ENCODE results near the gene ERBB4.
"Not testable (repeated sequence)": the region's sequence is repeated elsewhere in the genome, so short reads cannot be mapped to it uniquely, and the experiment has no call there.

Gene ERBB4

GRCh38 chr2:211592006-211592405, 946.6 kb downstream of the ERBB4 start:
- not testable (repeated sequence) for H3K36me3 ChIP-seq (ENCODE audit: control insufficient read depth, insufficient read depth, low read length); H3K9me3 ChIP-seq (ENCODE audit: control insufficient read depth, low read length); H3K4me3 ChIP-seq (ENCODE audit: low read length); H3K4me1 ChIP-seq (ENCODE audit: control insufficient read depth, insufficient read depth, low read length); H3K9ac ChIP-seq (ENCODE audit: low read length); H3K27me3 ChIP-seq (ENCODE audit: control insufficient read depth, insufficient read depth, low read length)

- Histone ChIP-seq H3K27me3 (ENCODE audit: control insufficient read depth, insufficient read depth, low read length) (no peaks in the 10 kb centered on the region), H3K36me3 (ENCODE audit: control insufficient read depth, insufficient read depth, low read length) (no peaks in the 10 kb centered on the region), H3K9me3 (ENCODE audit: control insufficient read depth, low read length) (no peaks in the 10 kb centered on the region), H3K4me1 (ENCODE audit: control insufficient read depth, insufficient read depth, low read length) (no peaks in the 10 kb centered on the region), H3K4me3 (ENCODE audit: low read length) (no peak overlapping the region), H3K9ac (ENCODE audit: low read length) (no peak overlapping the region)
Observed at GRCh38 chr2:211591426-211591825, 947.2 kb downstream of the ERBB4 start.

GRCh38 chr2:211568439-211568838, 970.2 kb downstream of the ERBB4 start:
- Histone ChIP-seq H3K4me1 (ENCODE audit: control insufficient read depth, insufficient read depth, low read length) (no peaks in the 10 kb centered on the region), H3K9ac (ENCODE audit: low read length) (no peak overlapping the region), H3K27me3 (ENCODE audit: control insufficient read depth, insufficient read depth, low read length) (no peaks in the 10 kb centered on the region), H3K9me3 (ENCODE audit: control insufficient read depth, low read length) (no peaks in the 10 kb centered on the region), H3K36me3 (ENCODE audit: control insufficient read depth, insufficient read depth, low read length) (no peaks in the 10 kb centered on the region), H3K4me3 (ENCODE audit: low read length) (no peak overlapping the region)

- Histone ChIP-seq H3K36me3 (ENCODE audit: control insufficient read depth, insufficient read depth, low read length) (no peaks in the 10 kb centered on the region), H3K4me1 (ENCODE audit: control insufficient read depth, insufficient read depth, low read length) (no peaks in the 10 kb centered on the region), H3K9ac (ENCODE audit: low read length) (no peak overlapping the region), H3K27me3 (ENCODE audit: control insufficient read depth, insufficient read depth, low read length) (no peaks in the 10 kb centered on the region), H3K9me3 (ENCODE audit: control insufficient read depth, low read length) (no peaks in the 10 kb centered on the region), H3K4me3 (ENCODE audit: low read length) (no peak overlapping the region)
Observed at GRCh38 chr2:211564441-211564840, 974.2 kb downstream of the ERBB4 start.

GRCh38 chr2:211545582-211545981, 993.0 kb downstream of the ERBB4 start:
- Histone ChIP-seq H3K4me1 (ENCODE audit: control insufficient read depth, insufficient read depth, low read length) (no peaks in the 10 kb centered on the region), H3K9me3 (ENCODE audit: control insufficient read depth, low read length) (no peaks in the 10 kb centered on the region), H3K27me3 (ENCODE audit: control insufficient read depth, insufficient read depth, low read length) (no peaks in the 10 kb centered on the region), H3K4me3 (ENCODE audit: low read length) (no peak overlapping the region), H3K36me3 (ENCODE audit: control insufficient read depth, insufficient read depth, low read length) (no peaks in the 10 kb centered on the region), H3K9ac (ENCODE audit: low read length) (no peak overlapping the region)

- Histone ChIP-seq H3K9me3 (ENCODE audit: control insufficient read depth, low read length) (no peaks in the 10 kb centered on the region), H3K9ac (ENCODE audit: low read length) (no peak overlapping the region), H3K27me3 (ENCODE audit: control insufficient read depth, insufficient read depth, low read length) (no peaks in the 10 kb centered on the region), H3K4me1 (ENCODE audit: control insufficient read depth, insufficient read depth, low read length) (no peaks in the 10 kb centered on the region), H3K4me3 (ENCODE audit: low read length) (no peak overlapping the region), H3K36me3 (ENCODE audit: control insufficient read depth, insufficient read depth, low read length) (no peaks in the 10 kb centered on the region)
Observed at GRCh38 chr2:211534632-211535031, 1004.0 kb downstream of the ERBB4 start.

GRCh38 chr2:211524248-211524647, 1014.4 kb downstream of the ERBB4 start:
- H3K4me1 ChIP-seq (ENCODE audit: control insufficient read depth, insufficient read depth, low read length); H3K9ac ChIP-seq (ENCODE audit: low read length); H3K27me3 ChIP-seq (ENCODE audit: control insufficient read depth, insufficient read depth, low read length); H3K4me3 ChIP-seq (ENCODE audit: low read length); H3K36me3 ChIP-seq (ENCODE audit: control insufficient read depth, insufficient read depth, low read length); H3K9me3 ChIP-seq (ENCODE audit: control insufficient read depth, low read length): not testable (repeated sequence)

GRCh38 chr2:211516537-211516936, 1022.1 kb downstream of the ERBB4 start:
- Histone ChIP-seq H3K9ac (ENCODE audit: low read length) (no peak overlapping the region), H3K4me1 (ENCODE audit: control insufficient read depth, insufficient read depth, low read length) (no peaks in the 10 kb centered on the region), H3K27me3 (ENCODE audit: control insufficient read depth, insufficient read depth, low read length) (no peaks in the 10 kb centered on the region), H3K4me3 (ENCODE audit: low read length) (no peak overlapping the region), H3K9me3 (ENCODE audit: control insufficient read depth, low read length) (no peaks in the 10 kb centered on the region), H3K36me3 (ENCODE audit: control insufficient read depth, insufficient read depth, low read length) (no peaks in the 10 kb centered on the region)

- no peaks in the 10 kb centered on the region for H3K4me1 ChIP-seq (ENCODE audit: control insufficient read depth, insufficient read depth, low read length)
- no peak overlapping the region for H3K9ac ChIP-seq (ENCODE audit: low read length)
- H3K9me3 ChIP-seq (ENCODE audit: control insufficient read depth, low read length), result no peaks in the 10 kb centered on the region
- no peaks in the 10 kb centered on the region for H3K36me3 ChIP-seq (ENCODE audit: control insufficient read depth, insufficient read depth, low read length)
- H3K27me3 ChIP-seq (ENCODE audit: control insufficient read depth, insufficient read depth, low read length), result no peaks in the 10 kb centered on the region
- no peak overlapping the region for H3K4me3 ChIP-seq (ENCODE audit: low read length)
Observed at GRCh38 chr2:211514049-211514448, 1024.6 kb downstream of the ERBB4 start.

- Histone ChIP-seq H3K4me1 (ENCODE audit: control insufficient read depth, insufficient read depth, low read length) (no peaks in the 10 kb centered on the region), H3K36me3 (ENCODE audit: control insufficient read depth, insufficient read depth, low read length) (no peaks in the 10 kb centered on the region), H3K27me3 (ENCODE audit: control insufficient read depth, insufficient read depth, low read length) (no peaks in the 10 kb centered on the region), H3K9ac (ENCODE audit: low read length) (no peak overlapping the region), H3K9me3 (ENCODE audit: control insufficient read depth, low read length) (no peaks in the 10 kb centered on the region), H3K4me3 (ENCODE audit: low read length) (no peak overlapping the region)
Observed at GRCh38 chr2:211513446-211513845, 1025.2 kb downstream of the ERBB4 start.

GRCh38 chr2:211512806-211513205, 1025.8 kb downstream of the ERBB4 start:
- Histone ChIP-seq H3K36me3 (ENCODE audit: control insufficient read depth, insufficient read depth, low read length) (no peaks in the 10 kb centered on the region), H3K4me1 (ENCODE audit: control insufficient read depth, insufficient read depth, low read length) (no peaks in the 10 kb centered on the region), H3K27me3 (ENCODE audit: control insufficient read depth, insufficient read depth, low read length) (no peaks in the 10 kb centered on the region), H3K4me3 (ENCODE audit: low read length) (no peak overlapping the region), H3K9ac (ENCODE audit: low read length) (no peak overlapping the region), H3K9me3 (ENCODE audit: control insufficient read depth, low read length) (no peaks in the 10 kb centered on the region)

GRCh38 chr2:211503856-211504255, 1034.7 kb downstream of the ERBB4 start:
- H3K9ac ChIP-seq (ENCODE audit: low read length), result no peak overlapping the region
- H3K9me3 ChIP-seq (ENCODE audit: control insufficient read depth, low read length), result no peaks in the 10 kb centered on the region
- H3K27me3 ChIP-seq (ENCODE audit: control insufficient read depth, insufficient read depth, low read length), result no peaks in the 10 kb centered on the region
- H3K36me3 ChIP-seq (ENCODE audit: control insufficient read depth, insufficient read depth, low read length), result no peaks in the 10 kb centered on the region
- H3K4me3 ChIP-seq (ENCODE audit: low read length), result no peak overlapping the region
- H3K4me1 ChIP-seq (ENCODE audit: control insufficient read depth, insufficient read depth, low read length), result no peaks in the 10 kb centered on the region

GRCh38 chr2:211503198-211503597, 1035.4 kb downstream of the ERBB4 start:
- Histone ChIP-seq H3K9me3 (ENCODE audit: control insufficient read depth, low read length) (no peaks in the 10 kb centered on the region), H3K4me1 (ENCODE audit: control insufficient read depth, insufficient read depth, low read length) (no peaks in the 10 kb centered on the region), H3K27me3 (ENCODE audit: control insufficient read depth, insufficient read depth, low read length) (no peaks in the 10 kb centered on the region), H3K4me3 (ENCODE audit: low read length) (no peak overlapping the region), H3K9ac (ENCODE audit: low read length) (no peak overlapping the region), H3K36me3 (ENCODE audit: control insufficient read depth, insufficient read depth, low read length) (no peaks in the 10 kb centered on the region)
